ENCODE data around the gene UPF2.

The UPF2 gene

DNA sequence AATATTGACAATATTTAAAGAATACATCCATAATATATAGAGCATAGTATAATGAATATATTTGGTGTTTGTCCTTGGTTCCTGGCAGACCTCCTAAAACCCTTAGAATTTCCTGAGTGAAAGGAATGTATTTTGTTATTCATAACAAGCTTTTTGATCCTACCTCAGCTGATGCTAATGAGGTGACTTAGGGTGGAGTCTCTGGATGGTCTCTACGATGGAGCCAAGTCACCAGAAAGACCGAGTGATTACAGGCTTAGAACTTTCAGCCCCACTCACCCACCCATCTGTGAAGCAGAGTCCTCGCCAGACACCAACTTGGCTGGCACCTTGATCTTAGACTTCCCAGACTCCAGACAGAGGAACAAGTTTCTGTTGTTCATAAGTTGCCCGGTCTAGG lies 35.9 kb downstream of the UPF2 start (continued):
- TF ChIP-seq GLIS3 (CRISPR knock-in tag; IDR thresholded peaks at IDR 0.05), result no peak

DNA sequence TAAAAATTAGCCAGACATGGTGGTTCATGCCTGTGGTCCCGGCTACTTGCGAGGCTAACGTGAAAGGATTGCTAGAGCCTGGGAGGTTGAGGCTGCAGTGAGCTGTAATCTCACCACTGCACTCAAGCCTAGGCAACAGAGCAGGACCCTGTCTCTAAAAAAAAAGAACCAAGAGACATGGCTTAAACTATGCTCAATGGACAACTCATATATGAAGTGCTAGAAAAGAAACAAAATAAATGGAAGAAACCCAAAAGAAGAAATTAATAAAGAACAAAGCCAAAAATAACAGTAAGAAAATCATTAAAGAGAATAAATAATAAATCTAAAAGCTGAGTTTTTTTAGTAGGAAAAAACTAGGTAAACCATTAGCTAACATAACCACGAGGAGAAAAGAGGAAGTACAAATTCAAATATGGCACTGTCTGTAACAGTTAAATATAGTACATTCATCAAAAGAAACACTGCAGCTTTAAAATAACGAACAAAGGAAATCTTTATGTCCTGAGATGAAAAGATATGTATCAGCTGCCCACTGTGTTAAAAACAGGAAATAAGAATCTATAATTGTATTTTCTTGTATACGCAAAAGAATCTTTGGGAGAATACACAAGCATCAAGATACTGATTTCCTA lies 48.7 kb downstream of the UPF2 start:
- no peak for TF ChIP-seq ZFP30 (CRISPR knock-in tag; IDR thresholded peaks at IDR 0.05)

DNA sequence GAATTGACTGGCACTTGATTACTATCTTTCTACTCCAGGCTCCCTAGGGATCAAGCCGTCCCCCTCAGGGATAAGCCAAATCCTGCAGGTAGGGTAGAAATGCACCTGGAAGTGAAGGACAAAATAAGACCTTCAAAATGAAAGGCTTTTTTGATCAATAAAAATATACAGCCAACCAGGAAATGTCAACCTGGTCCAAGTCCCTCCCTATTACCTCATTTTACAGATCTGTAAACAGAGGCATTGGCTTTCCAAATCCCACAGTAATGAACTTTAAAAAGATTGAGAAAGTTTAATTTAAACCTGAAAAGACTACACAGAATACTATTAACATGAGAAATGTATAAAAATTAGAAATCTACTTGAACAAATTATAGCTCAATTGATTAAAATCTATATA lies 53.7 kb downstream of the UPF2 start:
- no peak for ATAC-seq
- no peak for TF ChIP-seq ESRRG (CRISPR knock-in tag; IDR thresholded peaks at IDR 0.05)
- TF ChIP-seq ZFP30 (CRISPR knock-in tag; IDR thresholded peaks at IDR 0.05), result no peak
- TF ChIP-seq, protein P1, sequence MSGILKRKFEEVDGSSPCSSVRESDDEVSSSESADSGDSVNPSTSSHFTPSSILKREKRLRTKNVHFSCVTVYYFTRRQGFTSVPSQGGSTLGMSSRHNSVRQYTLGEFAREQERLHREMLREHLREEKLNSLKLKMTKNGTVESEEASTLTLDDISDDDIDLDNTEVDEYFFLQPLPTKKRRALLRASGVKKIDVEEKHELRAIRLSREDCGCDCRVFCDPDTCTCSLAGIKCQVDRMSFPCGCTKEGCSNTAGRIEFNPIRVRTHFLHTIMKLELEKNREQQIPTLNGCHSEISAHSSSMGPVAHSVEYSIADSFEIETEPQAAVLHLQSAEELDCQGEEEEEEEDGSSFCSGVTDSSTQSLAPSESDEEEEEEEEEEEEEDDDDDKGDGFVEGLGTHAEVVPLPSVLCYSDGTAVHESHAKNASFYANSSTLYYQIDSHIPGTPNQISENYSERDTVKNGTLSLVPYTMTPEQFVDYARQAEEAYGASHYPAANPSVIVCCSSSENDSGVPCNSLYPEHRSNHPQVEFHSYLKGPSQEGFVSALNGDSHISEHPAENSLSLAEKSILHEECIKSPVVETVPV (CRISPR knock-in tag; IDR thresholded peaks at IDR 0.05), result no peak
- TF ChIP-seq ZFP3 (CRISPR knock-in tag; IDR thresholded peaks at IDR 0.05), result no peak
- TF ChIP-seq ZC3H10 (CRISPR knock-in tag; IDR thresholded peaks at IDR 0.05), result no peak
- no peak for TF ChIP-seq SNAI2 (CRISPR knock-in tag; IDR thresholded peaks at IDR 0.05)
- no peak for TF ChIP-seq ARNTL (CRISPR knock-in tag; IDR thresholded peaks at IDR 0.05; ENCODE audit: borderline replicate concordance, low read depth)
- TF ChIP-seq CSDC2 (CRISPR knock-in tag; IDR thresholded peaks at IDR 0.05), result no peak

More for the DNA sequence above, 48.7 kb downstream of the UPF2 start:
- no peak for ATAC-seq

DNA sequence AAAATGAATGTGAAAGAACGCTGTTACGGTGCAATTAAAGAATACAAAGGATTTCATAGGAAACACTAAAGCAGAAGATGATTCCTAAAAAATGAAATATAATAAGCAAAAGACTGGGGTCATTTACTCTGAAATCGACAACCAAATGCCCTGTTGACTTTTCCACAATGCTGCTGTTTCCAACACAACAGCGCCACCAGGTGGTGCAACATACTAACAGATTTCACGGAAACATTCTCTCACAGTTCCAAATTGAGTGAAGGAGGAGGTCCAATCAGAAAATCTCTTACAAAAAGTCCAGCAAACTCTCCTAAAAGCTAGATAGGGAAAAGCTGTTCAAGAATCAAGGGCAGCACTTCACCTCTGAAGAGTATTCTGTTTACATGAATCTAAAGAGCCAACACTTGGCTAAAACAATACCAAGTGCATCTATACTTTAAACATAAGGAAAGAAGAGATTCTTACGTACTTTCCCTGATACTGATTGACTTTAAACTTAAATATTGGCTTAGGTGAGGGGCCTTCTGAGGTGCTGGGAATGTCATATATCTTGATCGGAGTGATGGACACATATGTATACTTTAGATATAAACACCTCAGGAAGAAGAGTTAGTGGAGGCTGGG lies 55.9 kb downstream of the UPF2 start:
- peak; percentile 89 for ATAC-seq

More for the DNA sequence above, 55.9 kb downstream of the UPF2 start:
- TF ChIP-seq ZC3H10 (CRISPR knock-in tag; IDR thresholded peaks at IDR 0.05) (no peak), ZNF70 (CRISPR knock-in tag; IDR thresholded peaks at IDR 0.05) (no peak), ZNF565 (CRISPR knock-in tag; conservative IDR thresholded peaks at IDR 0.05; ENCODE audit: low read depth) (no peak), PPARA (CRISPR knock-in tag; IDR thresholded peaks at IDR 0.05; ENCODE audit: borderline replicate concordance) (no peak), RARB (CRISPR knock-in tag; IDR thresholded peaks at IDR 0.05) (no peak), ESRRG (CRISPR knock-in tag; IDR thresholded peaks at IDR 0.05) (no peak), ZFP30 (CRISPR knock-in tag; IDR thresholded peaks at IDR 0.05) (no peak), BACH2 (CRISPR knock-in tag; IDR thresholded peaks at IDR 0.05; ENCODE audit: borderline replicate concordance) (no peak), TCF4 (CRISPR knock-in tag; IDR thresholded peaks at IDR 0.05; ENCODE audit: borderline replicate concordance) (no peak), ARNTL (CRISPR knock-in tag; IDR thresholded peaks at IDR 0.05; ENCODE audit: borderline replicate concordance, low read depth) (no peak), TOX (CRISPR knock-in tag; IDR thresholded peaks at IDR 0.05; ENCODE audit: borderline replicate concordance) (no peak), ZNF8 (CRISPR knock-in tag; IDR thresholded peaks at IDR 0.05) (no peak), CSDC2 (CRISPR knock-in tag; IDR thresholded peaks at IDR 0.05) (no peak), ZFP3 (CRISPR knock-in tag; IDR thresholded peaks at IDR 0.05) (no peak)
- TF ChIP-seq, protein P2, sequence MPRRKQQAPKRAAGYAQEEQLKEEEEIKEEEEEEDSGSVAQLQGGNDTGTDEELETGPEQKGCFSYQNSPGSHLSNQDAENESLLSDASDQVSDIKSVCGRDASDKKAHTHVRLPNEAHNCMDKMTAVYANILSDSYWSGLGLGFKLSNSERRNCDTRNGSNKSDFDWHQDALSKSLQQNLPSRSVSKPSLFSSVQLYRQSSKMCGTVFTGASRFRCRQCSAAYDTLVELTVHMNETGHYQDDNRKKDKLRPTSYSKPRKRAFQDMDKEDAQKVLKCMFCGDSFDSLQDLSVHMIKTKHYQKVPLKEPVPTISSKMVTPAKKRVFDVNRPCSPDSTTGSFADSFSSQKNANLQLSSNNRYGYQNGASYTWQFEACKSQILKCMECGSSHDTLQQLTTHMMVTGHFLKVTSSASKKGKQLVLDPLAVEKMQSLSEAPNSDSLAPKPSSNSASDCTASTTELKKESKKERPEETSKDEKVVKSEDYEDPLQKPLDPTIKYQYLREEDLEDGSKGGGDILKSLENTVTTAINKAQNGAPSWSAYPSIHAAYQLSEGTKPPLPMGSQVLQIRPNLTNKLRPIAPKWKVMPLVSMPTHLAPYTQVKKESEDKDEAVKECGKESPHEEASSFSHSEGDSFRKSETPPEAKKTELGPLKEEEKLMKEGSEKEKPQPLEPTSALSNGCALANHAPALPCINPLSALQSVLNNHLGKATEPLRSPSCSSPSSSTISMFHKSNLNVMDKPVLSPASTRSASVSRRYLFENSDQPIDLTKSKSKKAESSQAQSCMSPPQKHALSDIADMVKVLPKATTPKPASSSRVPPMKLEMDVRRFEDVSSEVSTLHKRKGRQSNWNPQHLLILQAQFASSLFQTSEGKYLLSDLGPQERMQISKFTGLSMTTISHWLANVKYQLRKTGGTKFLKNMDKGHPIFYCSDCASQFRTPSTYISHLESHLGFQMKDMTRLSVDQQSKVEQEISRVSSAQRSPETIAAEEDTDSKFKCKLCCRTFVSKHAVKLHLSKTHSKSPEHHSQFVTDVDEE (CRISPR knock-in tag; IDR thresholded peaks at IDR 0.05), result no peak
- TF ChIP-seq, protein P3, sequence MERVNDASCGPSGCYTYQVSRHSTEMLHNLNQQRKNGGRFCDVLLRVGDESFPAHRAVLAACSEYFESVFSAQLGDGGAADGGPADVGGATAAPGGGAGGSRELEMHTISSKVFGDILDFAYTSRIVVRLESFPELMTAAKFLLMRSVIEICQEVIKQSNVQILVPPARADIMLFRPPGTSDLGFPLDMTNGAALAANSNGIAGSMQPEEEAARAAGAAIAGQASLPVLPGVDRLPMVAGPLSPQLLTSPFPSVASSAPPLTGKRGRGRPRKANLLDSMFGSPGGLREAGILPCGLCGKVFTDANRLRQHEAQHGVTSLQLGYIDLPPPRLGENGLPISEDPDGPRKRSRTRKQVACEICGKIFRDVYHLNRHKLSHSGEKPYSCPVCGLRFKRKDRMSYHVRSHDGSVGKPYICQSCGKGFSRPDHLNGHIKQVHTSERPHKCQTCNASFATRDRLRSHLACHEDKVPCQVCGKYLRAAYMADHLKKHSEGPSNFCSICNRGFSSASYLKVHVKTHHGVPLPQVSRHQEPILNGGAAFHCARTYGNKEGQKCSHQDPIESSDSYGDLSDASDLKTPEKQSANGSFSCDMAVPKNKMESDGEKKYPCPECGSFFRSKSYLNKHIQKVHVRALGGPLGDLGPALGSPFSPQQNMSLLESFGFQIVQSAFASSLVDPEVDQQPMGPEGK (CRISPR knock-in tag; IDR thresholded peaks at IDR 0.05; ENCODE audit: borderline replicate concordance), result no peak
- TF ChIP-seq, protein P4, sequence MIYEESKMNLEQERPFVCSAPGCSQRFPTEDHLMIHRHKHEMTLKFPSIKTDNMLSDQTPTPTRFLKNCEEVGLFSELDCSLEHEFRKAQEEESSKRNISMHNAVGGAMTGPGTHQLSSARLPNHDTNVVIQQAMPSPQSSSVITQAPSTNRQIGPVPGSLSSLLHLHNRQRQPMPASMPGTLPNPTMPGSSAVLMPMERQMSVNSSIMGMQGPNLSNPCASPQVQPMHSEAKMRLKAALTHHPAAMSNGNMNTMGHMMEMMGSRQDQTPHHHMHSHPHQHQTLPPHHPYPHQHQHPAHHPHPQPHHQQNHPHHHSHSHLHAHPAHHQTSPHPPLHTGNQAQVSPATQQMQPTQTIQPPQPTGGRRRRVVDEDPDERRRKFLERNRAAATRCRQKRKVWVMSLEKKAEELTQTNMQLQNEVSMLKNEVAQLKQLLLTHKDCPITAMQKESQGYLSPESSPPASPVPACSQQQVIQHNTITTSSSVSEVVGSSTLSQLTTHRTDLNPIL (CRISPR knock-in tag; IDR thresholded peaks at IDR 0.05; ENCODE audit: low read depth), result no peak
